ENCODE measurements around the gene ZRANB3.

Gene ZRANB3

GRCh38 chr2:135494503-135494902 is 36.5 kb downstream of the ZRANB3 start:
- TF ChIP-seq TAF1 (IDR thresholded peaks at IDR 0.05; ENCODE audit: borderline replicate concordance, insufficient read depth, low read length) (no peak), REST (IDR thresholded peaks at IDR 0.05; ENCODE audit: insufficient read depth in 1 of 2, low read depth in 2 of 2, low read length in 2 of 2) (no peak), SIN3A (IDR thresholded peaks at IDR 0.05; ENCODE audit: borderline replicate concordance, insufficient read depth, low read length) (no peak), FOXP2 (optimal IDR thresholded peaks at IDR 0.05; ENCODE audit: borderline replicate concordance, extremely low read depth, extremely low read length, insufficient read depth) (no peak), POLR2AphosphoS5 (IDR thresholded peaks at IDR 0.05; ENCODE audit: low read depth, low read length) (no peak)

GRCh38 chr2:135490376-135490775 is 40.6 kb downstream of the ZRANB3 start:
- TF ChIP-seq TAF1 (IDR thresholded peaks at IDR 0.05; ENCODE audit: borderline replicate concordance, insufficient read depth, low read length), result no peak
- TF ChIP-seq FOXP2 (optimal IDR thresholded peaks at IDR 0.05; ENCODE audit: borderline replicate concordance, extremely low read depth, extremely low read length, insufficient read depth), result no peak
- no peak for TF ChIP-seq SIN3A (IDR thresholded peaks at IDR 0.05; ENCODE audit: borderline replicate concordance, insufficient read depth, low read length)
- TF ChIP-seq REST (IDR thresholded peaks at IDR 0.05; ENCODE audit: insufficient read depth in 1 of 2, low read depth in 2 of 2, low read length in 2 of 2), result no peak
- no peak for TF ChIP-seq POLR2AphosphoS5 (IDR thresholded peaks at IDR 0.05; ENCODE audit: low read depth, low read length)

GRCh38 chr2:135485441-135485840 is 45.6 kb downstream of the ZRANB3 start:
- TF ChIP-seq SIN3A (IDR thresholded peaks at IDR 0.05; ENCODE audit: borderline replicate concordance, insufficient read depth, low read length) (no peak), TAF1 (IDR thresholded peaks at IDR 0.05; ENCODE audit: borderline replicate concordance, insufficient read depth, low read length) (no peak), POLR2AphosphoS5 (IDR thresholded peaks at IDR 0.05; ENCODE audit: low read depth, low read length) (no peak), FOXP2 (optimal IDR thresholded peaks at IDR 0.05; ENCODE audit: borderline replicate concordance, extremely low read depth, extremely low read length, insufficient read depth) (no peak), REST (IDR thresholded peaks at IDR 0.05; ENCODE audit: insufficient read depth in 1 of 2, low read depth in 2 of 2, low read length in 2 of 2) (no peak)

- TF ChIP-seq REST (IDR thresholded peaks at IDR 0.05; ENCODE audit: insufficient read depth in 1 of 2, low read depth in 2 of 2, low read length in 2 of 2), result no peak
- no peak for TF ChIP-seq FOXP2 (optimal IDR thresholded peaks at IDR 0.05; ENCODE audit: borderline replicate concordance, extremely low read depth, extremely low read length, insufficient read depth)
- no peak for TF ChIP-seq TAF1 (IDR thresholded peaks at IDR 0.05; ENCODE audit: borderline replicate concordance, insufficient read depth, low read length)
- no peak for TF ChIP-seq SIN3A (IDR thresholded peaks at IDR 0.05; ENCODE audit: borderline replicate concordance, insufficient read depth, low read length)
- no peak for TF ChIP-seq POLR2AphosphoS5 (IDR thresholded peaks at IDR 0.05; ENCODE audit: low read depth, low read length)
These were observed 55.9 kb downstream of the ZRANB3 start for GRCh38 chr2:135475128-135475527.

- no peak for TF ChIP-seq SIN3A (IDR thresholded peaks at IDR 0.05; ENCODE audit: borderline replicate concordance, insufficient read depth, low read length)
- no peak for TF ChIP-seq TAF1 (IDR thresholded peaks at IDR 0.05; ENCODE audit: borderline replicate concordance, insufficient read depth, low read length)
- TF ChIP-seq REST (IDR thresholded peaks at IDR 0.05; ENCODE audit: insufficient read depth in 1 of 2, low read depth in 2 of 2, low read length in 2 of 2), result no peak
- TF ChIP-seq FOXP2 (optimal IDR thresholded peaks at IDR 0.05; ENCODE audit: borderline replicate concordance, extremely low read depth, extremely low read length, insufficient read depth), result no peak
- no peak for TF ChIP-seq POLR2AphosphoS5 (IDR thresholded peaks at IDR 0.05; ENCODE audit: low read depth, low read length)
These were observed 57.5 kb downstream of the ZRANB3 start for GRCh38 chr2:135473567-135473966.

Measured in PFSK-1 (cell line).